ENCODE data around the gene RALGPS2. TPM values are rescaled to one million over a fixed set of nuclear protein-coding genes. Genes with fewer than 3 reads are reported as not detected.
A peak's percentile ranks its signal among the peaks of the same experiment; 100 is the strongest.

Gene RALGPS2
- total RNA-seq, 6 experiments from 2014 or later, result 21.0 to 38.3 (median 28.4) TPM

DNA sequence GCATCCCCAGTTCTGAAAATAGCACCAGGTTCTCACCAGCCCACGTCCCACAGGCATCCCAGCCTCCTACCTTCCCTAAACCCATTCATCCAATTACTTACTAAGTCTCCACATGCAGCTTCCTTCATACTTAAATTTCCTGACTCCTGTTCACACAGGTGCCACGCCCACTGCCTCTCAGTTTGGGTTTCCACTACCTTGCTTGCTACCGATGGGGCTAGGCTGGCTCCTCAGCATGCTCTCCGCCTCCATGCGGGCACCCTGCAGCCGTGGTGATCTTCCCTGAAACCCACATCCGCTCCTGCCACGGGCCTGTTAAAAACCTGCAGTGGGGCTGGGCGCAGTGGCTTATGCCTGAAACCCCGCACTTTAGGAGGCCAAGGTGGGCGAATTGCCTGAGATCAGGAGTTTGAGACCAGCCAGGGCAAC lies 216.2 kb downstream of the RALGPS2 start:
- Histone ChIP-seq H3K36me3 (no peaks in the 10 kb centered on the region), H3K27ac (no peak overlapping the region), H3K4me1 (no peaks in the 10 kb centered on the region), H3K27me3 (no peaks in the 10 kb centered on the region), H3K4me3 (no peak overlapping the region), H3K9me3 (no peaks in the 10 kb centered on the region)
- 80% methylated on average over 9 of the region's 11 CpGs for WGBS (ENCODE audit: insufficient coverage, low coverage, low lambda C conversion rate, missing lambda C conversion rate)
- intact Hi-C loops (cut with DNase I), result loop anchor here in 1 of 2 donors (5.0 kb wide), 1 partner anchor 424 kb away; no protein-coding TSS in a partner anchor
- ATAC-seq, result no peak
- no peak for TF ChIP-seq POLR2A (IDR thresholded peaks at IDR 0.05)
- TF ChIP-seq, protein P1, sequence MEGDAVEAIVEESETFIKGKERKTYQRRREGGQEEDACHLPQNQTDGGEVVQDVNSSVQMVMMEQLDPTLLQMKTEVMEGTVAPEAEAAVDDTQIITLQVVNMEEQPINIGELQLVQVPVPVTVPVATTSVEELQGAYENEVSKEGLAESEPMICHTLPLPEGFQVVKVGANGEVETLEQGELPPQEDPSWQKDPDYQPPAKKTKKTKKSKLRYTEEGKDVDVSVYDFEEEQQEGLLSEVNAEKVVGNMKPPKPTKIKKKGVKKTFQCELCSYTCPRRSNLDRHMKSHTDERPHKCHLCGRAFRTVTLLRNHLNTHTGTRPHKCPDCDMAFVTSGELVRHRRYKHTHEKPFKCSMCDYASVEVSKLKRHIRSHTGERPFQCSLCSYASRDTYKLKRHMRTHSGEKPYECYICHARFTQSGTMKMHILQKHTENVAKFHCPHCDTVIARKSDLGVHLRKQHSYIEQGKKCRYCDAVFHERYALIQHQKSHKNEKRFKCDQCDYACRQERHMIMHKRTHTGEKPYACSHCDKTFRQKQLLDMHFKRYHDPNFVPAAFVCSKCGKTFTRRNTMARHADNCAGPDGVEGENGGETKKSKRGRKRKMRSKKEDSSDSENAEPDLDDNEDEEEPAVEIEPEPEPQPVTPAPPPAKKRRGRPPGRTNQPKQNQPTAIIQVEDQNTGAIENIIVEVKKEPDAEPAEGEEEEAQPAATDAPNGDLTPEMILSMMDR (IDR thresholded peaks at IDR 0.05), result no peak
- DNase-seq, result peak in 1 of 3 donors; percentile 40

- Histone ChIP-seq H3K4me3 (no peak overlapping the region), H3K27me3 (no peaks in the 10 kb centered on the region), H3K4me1 (no peaks in the 10 kb centered on the region), H3K36me3 (no peaks in the 10 kb centered on the region), H3K9me3 (no peaks in the 10 kb centered on the region), H3K27ac (no peak overlapping the region)
- ATAC-seq, result no peak
- TF ChIP-seq, protein P1 (IDR thresholded peaks at IDR 0.05), result no peak
- TF ChIP-seq POLR2A (IDR thresholded peaks at IDR 0.05), result no peak
- 71% methylated on average over 7 of the region's 14 CpGs for WGBS (ENCODE audit: insufficient coverage, low coverage, low lambda C conversion rate, missing lambda C conversion rate)
- intact Hi-C loops (cut with DNase I), result loop anchor here in 1 of 2 donors (5.0 kb wide), 1 partner anchor 425 kb away; no protein-coding TSS in a partner anchor
- DNase-seq, result no peak
These were observed 216.8 kb downstream of the RALGPS2 start for GRCh38 chr1:178941849-178942248.

DNA sequence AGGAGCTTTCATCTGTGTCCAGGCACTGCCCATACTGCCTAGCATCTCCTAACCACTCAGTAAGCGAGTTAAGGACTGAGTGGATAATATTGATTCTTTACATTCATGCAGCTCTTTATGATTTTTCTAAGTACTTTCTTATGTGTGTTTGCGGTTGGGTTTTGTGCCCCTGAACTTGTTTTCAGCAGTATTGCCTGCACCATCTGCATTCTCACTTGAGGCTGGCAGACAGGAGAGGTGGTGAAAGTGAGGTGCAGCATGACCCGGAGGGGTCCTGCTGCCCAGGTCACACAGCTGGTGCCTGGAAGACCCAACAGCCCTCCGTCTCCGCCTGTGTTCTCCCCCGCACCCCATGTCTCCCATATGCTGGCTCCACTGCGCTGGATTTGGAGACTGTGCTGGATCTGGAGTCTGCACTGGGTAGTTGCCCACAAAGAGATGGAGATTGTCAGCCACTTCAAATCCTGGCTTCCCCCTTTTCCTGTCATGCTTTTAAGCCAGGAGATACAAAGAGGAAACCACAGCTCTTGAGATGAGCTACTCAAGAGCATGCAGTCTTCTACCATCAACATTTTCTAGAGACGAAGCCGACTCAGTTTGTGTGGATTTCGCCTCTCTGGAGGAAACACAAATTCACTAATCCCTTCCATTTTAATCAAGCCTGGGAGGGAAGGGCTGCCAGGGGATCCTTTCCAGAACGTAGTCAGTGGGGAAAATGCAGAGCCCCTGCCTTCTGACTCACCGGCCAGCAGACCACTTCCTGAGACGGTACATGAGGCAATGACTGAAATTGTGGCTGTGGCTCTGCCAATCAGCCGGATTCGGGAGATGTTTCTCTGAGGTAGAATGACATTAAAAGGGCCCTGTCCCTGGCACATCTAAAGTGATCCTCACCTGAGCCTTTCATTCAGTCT lies 217.5 kb downstream of the RALGPS2 start:
- Histone ChIP-seq H3K4me3 (no peak overlapping the region), H3K4me1 (no peaks in the 10 kb centered on the region), H3K27me3 (no peaks in the 10 kb centered on the region), H3K27ac (no peak overlapping the region), H3K9me3 (no peaks in the 10 kb centered on the region), H3K36me3 (no peaks in the 10 kb centered on the region)
- WGBS (ENCODE audit: insufficient coverage, low coverage, low lambda C conversion rate, missing lambda C conversion rate), result 51% methylated on average over 5 of the region's 15 CpGs
- ATAC-seq, result no peak
- no peak for DNase-seq
- intact Hi-C loops (cut with DNase I), result loop anchor here in 1 of 2 donors (5.0 kb wide), 1 partner anchor 425 kb away; no protein-coding TSS in a partner anchor
- TF ChIP-seq, protein P1 (IDR thresholded peaks at IDR 0.05), result no peak
- TF ChIP-seq POLR2A (IDR thresholded peaks at IDR 0.05), result no peak

DNA sequence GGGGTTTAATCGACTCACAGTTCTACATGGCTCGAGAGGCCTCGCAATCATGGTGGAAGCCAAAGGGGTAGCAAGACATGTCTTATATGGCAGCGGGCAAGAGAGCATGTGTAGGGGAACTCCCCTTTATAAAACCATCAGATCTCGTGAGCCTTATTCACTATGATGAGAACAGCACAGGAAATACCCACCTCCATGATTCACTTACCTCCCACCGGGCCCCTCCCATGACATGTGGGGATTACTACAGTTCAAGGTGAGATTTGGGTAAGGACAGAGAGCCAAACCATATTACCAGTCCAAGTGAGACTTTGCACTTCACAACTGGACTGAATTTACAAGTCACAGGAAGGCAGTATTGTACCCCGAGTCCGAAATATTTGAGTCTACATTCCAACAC lies 219.7 kb downstream of the RALGPS2 start:
- H3K36me3 ChIP-seq, result no peaks in the 10 kb centered on the region
- no peaks in the 10 kb centered on the region for H3K27me3 ChIP-seq
- no peak for DNase-seq
- WGBS (ENCODE audit: insufficient coverage, low coverage, low lambda C conversion rate, missing lambda C conversion rate), result 87% methylated on average over 6 of the region's 8 CpGs
- TF ChIP-seq, protein P1 (IDR thresholded peaks at IDR 0.05), result no peak
- no peak for TF ChIP-seq POLR2A (IDR thresholded peaks at IDR 0.05)
- intact Hi-C loops (cut with DNase I), result loop anchor here in 1 of 2 donors (5.0 kb wide), 1 partner anchor 427 kb away; no protein-coding TSS in a partner anchor
- no peaks in the 10 kb centered on the region for H3K4me1 ChIP-seq
- no peak overlapping the region for H3K27ac ChIP-seq
- no peaks in the 10 kb centered on the region for H3K9me3 ChIP-seq
- no peak overlapping the region for H3K4me3 ChIP-seq
- ATAC-seq, result no peak

All from right lobe of liver (tissue), 6 donors.